Prostate gland (tissue), 2 donors: Measurements from ENCODE around the gene G6PD.

ENCODE experiments used
- CTCF ChIP-seq, 4 experiments: fragments of 200-600 bp in 2 of 4; fragments of 450-650 bp in 2 of 4; sonication (generic) in 2 of 4; IDR thresholded peaks; 1 replicate in 3 of 4; 2 replicates in 1 of 4; pipeline ENCODE4 v1.5.1; 2016 to 2019; ENCODE audit warnings: antibody characterized with exemption in 4 of 4, mild to moderate bottlenecking in 2 of 4, moderate library complexity in 2 of 4
- POLR2A ChIP-seq: fragments of 450-650 bp; IDR thresholded peaks from one replicate; pipeline ENCODE4 v1.6.1; 2016; ENCODE audit warnings: antibody characterized with exemption, mild to moderate bottlenecking
- POLR2AphosphoS5 ChIP-seq: sonication (generic); formaldehyde crosslinking; IDR thresholded peaks from one replicate; pipeline ENCODE4 v1.6.1; 2017; ENCODE audit warnings: antibody characterized with exemption

- TF ChIP-seq POLR2AphosphoS5 (no peak), CTCF (IDR thresholded peaks at IDR 0.05) (no peak), POLR2A (no peak)
Measured at GRCh38 chrX:154484255-154485149, 62.1 kb downstream of the G6PD start.
